Liver (tissue), 3 donors: ENCODE results near the gene THADA.

Experiments used
- CTCF ChIP-seq: fragments of 150-350 bp; IDR thresholded peaks from 2 replicates; pipeline ENCODE4 v1.5.1; 2017; ENCODE audit warnings: improper control_type of control experiment, low read depth, low read length; ENCODE audit not compliant: missing input control
- EGR1 ChIP-seq, 2 donors: IDR thresholded peaks; 2 replicates each; pipeline ENCODE4 v1.6.1; 2016 to 2018; ENCODE audit warnings: antibody characterized with exemption in 2 of 2, low read depth in 2 of 2
- MAX ChIP-seq: IDR thresholded peaks from 2 replicates; pipeline ENCODE4 v1.6.1; 2016; ENCODE audit warnings: antibody characterized with exemption
- RAD21 ChIP-seq, 2 donors: IDR thresholded peaks; 2 replicates each; pipeline ENCODE4 v1.6.1; 2016; ENCODE audit warnings: antibody characterized with exemption in 2 of 2, mild to moderate bottlenecking in 2 of 2
- TAF1 ChIP-seq: conservative IDR thresholded peaks from 2 replicates; pipeline ENCODE4 v1.6.1; 2016; ENCODE audit warnings: antibody characterized with exemption, mild to moderate bottlenecking
- ZBTB33 ChIP-seq: IDR thresholded peaks from 2 replicates; pipeline ENCODE4 v1.6.1; 2016; ENCODE audit warnings: antibody characterized with exemption
- TF ChIP-seq, protein P1 (sequence below): IDR thresholded peaks from 2 replicates; pipeline ENCODE4 v1.6.1; 2016; ENCODE audit warnings: antibody characterized with exemption, mild to moderate bottlenecking
- donor health status: healthy.
- donor health status: healthy.

GRCh38 chr2:43238176-43238575, 357.7 kb downstream of the THADA start:
- no peak for TF ChIP-seq CTCF
- TF ChIP-seq, protein P1, sequence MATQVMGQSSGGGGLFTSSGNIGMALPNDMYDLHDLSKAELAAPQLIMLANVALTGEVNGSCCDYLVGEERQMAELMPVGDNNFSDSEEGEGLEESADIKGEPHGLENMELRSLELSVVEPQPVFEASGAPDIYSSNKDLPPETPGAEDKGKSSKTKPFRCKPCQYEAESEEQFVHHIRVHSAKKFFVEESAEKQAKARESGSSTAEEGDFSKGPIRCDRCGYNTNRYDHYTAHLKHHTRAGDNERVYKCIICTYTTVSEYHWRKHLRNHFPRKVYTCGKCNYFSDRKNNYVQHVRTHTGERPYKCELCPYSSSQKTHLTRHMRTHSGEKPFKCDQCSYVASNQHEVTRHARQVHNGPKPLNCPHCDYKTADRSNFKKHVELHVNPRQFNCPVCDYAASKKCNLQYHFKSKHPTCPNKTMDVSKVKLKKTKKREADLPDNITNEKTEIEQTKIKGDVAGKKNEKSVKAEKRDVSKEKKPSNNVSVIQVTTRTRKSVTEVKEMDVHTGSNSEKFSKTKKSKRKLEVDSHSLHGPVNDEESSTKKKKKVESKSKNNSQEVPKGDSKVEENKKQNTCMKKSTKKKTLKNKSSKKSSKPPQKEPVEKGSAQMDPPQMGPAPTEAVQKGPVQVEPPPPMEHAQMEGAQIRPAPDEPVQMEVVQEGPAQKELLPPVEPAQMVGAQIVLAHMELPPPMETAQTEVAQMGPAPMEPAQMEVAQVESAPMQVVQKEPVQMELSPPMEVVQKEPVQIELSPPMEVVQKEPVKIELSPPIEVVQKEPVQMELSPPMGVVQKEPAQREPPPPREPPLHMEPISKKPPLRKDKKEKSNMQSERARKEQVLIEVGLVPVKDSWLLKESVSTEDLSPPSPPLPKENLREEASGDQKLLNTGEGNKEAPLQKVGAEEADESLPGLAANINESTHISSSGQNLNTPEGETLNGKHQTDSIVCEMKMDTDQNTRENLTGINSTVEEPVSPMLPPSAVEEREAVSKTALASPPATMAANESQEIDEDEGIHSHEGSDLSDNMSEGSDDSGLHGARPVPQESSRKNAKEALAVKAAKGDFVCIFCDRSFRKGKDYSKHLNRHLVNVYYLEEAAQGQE: no peak
- no peak for TF ChIP-seq TAF1
- no peak for TF ChIP-seq MAX
- no peak for TF ChIP-seq RAD21 (IDR thresholded peaks at IDR 0.05)
- no peak for TF ChIP-seq EGR1 (IDR thresholded peaks at IDR 0.05; ENCODE audit: low read depth in 2 of 2)
- TF ChIP-seq ZBTB33: no peak
